ENCODE measurements around the gene MRPL12.

- TF ChIP-seq EP300 (IDR thresholded peaks at IDR 0.05; ENCODE audit: low read depth in 2 of 2, low read length in 2 of 2) (no peak), EP300 (CRISPR knock-in tag; IDR thresholded peaks at IDR 0.05; ENCODE audit: borderline replicate concordance) (no peak), ZBTB37 (CRISPR knock-in tag; IDR thresholded peaks at IDR 0.05) (no peak), PRDM4 (CRISPR knock-in tag; IDR thresholded peaks at IDR 0.05; ENCODE audit: borderline replicate concordance) (no peak)
Measured at GRCh38 chr17:81701288-81702071, 1.7 kb upstream of the MRPL12 start.

Measured in HepG2 (cell line).